Fibroblast of lung (primary cell): ENCODE measurements around the gene MMP15. TPM values are rescaled to one million over a fixed set of nuclear protein-coding genes. Genes with fewer than 3 reads are reported as not detected.

Experiments used
- DNase-seq, 2 donors: peaks; one replicate each; pipeline versions ENCODE4 v3.0.0 to v3.0.0-alpha.2; 2010; ENCODE audit warnings: low read depth in 2 of 2
- H2AFZ ChIP-seq: 2 replicates; pipeline ENCODE4 v1.5.1; 2012; ENCODE audit warnings: low read length, control low read depth, inconsistent platforms
- H3K27ac ChIP-seq: 2 replicates; pipeline ENCODE4 v1.5.1; 2011; ENCODE audit warnings: low read length, control low read depth; ENCODE audit not compliant: insufficient read depth
- H3K27me3 ChIP-seq: 2 replicates; pipeline ENCODE4 v1.5.1; 2011; ENCODE audit warnings: mild to moderate bottlenecking, low read length; ENCODE audit not compliant: control insufficient read depth, insufficient read depth
- H3K36me3 ChIP-seq: 2 replicates; pipeline ENCODE4 v1.5.1; 2011; ENCODE audit warnings: low read length; ENCODE audit not compliant: control insufficient read depth, insufficient read depth
- H3K4me1 ChIP-seq: 2 replicates; pipeline ENCODE4 v1.5.1; 2011; ENCODE audit warnings: low read length; ENCODE audit not compliant: control insufficient read depth, insufficient read depth; ENCODE audit errors: extremely low read depth
- H3K4me2 ChIP-seq: 2 replicates; pipeline ENCODE4 v1.5.1; 2011; ENCODE audit warnings: low read length, control low read depth; ENCODE audit not compliant: insufficient read depth; ENCODE audit errors: extremely low read depth
- H3K4me3 ChIP-seq, 4 experiments: fragments of 200-600 bp in 1 of 4; sonication (generic) in 1 of 4; replicated peaks in 1 of 4; 2 replicates each; pipeline ENCODE4 v1.5.1; 2011 to 2016; ENCODE audit warnings: low read length in 4 of 4, low read depth in 3 of 4, mild to moderate bottlenecking in 3 of 4, control low read depth in 2 of 4, inconsistent platforms in 1 of 4, mixed read lengths in 1 of 4; ENCODE audit not compliant: insufficient read depth in 1 of 4; ENCODE audit errors: control extremely low read depth in 1 of 4
- H3K79me2 ChIP-seq: 2 replicates; pipeline ENCODE4 v1.5.1; 2012; ENCODE audit warnings: mild to moderate bottlenecking, low read length, inconsistent platforms; ENCODE audit not compliant: control insufficient read depth, insufficient read depth
- H3K9ac ChIP-seq: 2 replicates; pipeline ENCODE4 v1.5.1; 2011; ENCODE audit warnings: mild to moderate bottlenecking, low read length, control low read depth; ENCODE audit not compliant: insufficient read depth
- H3K9me3 ChIP-seq: 2 replicates; pipeline ENCODE4 v1.5.1; 2012; ENCODE audit warnings: low read depth, low read length; ENCODE audit not compliant: control insufficient read depth, insufficient read depth
- H4K20me1 ChIP-seq: 2 replicates; pipeline ENCODE4 v1.5.1; 2011; ENCODE audit warnings: low read length; ENCODE audit not compliant: control insufficient read depth, insufficient read depth; ENCODE audit errors: extremely low read depth
- EZH2 ChIP-seq: IDR thresholded peaks from 2 replicates; pipeline ENCODE4 v1.5.1; 2012; ENCODE audit warnings: low read length, control low read depth, mild to moderate bottlenecking; ENCODE audit errors: missing control alignments
- polyA plus RNA-seq, 2 donors: library from polyadenylated mRNA; depleted of rRNA in 1 of 2; stranded (reverse) in 1 of 2; unstranded in 1 of 2; fragments of >200 nt; gene quantifications; 2 replicates each; pipeline ENCODE4 v1.2.1, GENCODE V29; 2011 to 2012; ENCODE audit warnings: missing spikeins in 1 of 2
- total RNA-seq: library from RNA; depleted of rRNA; stranded (reverse); fragments of >200 nt; gene quantifications from 2 replicates; pipeline ENCODE4 v1.2.1, GENCODE V29; 2014
- TF ChIP-seq, protein P1 (sequence below), 2 donors: IDR thresholded peaks in 1 of 2; conservative IDR thresholded peaks in 1 of 2; 1 replicate in 1 of 2; 2 replicates in 1 of 2; pipeline ENCODE4 v1.5.1; 2011 to 2012; ENCODE audit warnings: low read length in 2 of 2, control low read depth in 1 of 2, inconsistent platforms in 1 of 2, low read depth in 1 of 2, mild to moderate bottlenecking in 1 of 2

Gene MMP15
- total and polyA plus RNA-seq, 2 donors (not counting 1 experiment from before 2014, with no cell fraction given) = 0.74 to 6.4 TPM

- Histone ChIP-seq H3K36me3 (no peaks in the 10 kb centered on the region), H3K27me3 (peaks cover 13% of the 10 kb centered on the region), H3K9ac (no peak overlapping the region), H2AFZ (no peak overlapping the region), H3K27ac (no peak overlapping the region), H3K9me3 (no peaks in the 10 kb centered on the region), H4K20me1 (no peaks in the 10 kb centered on the region), H3K4me3 (peak overlapping the region in 2 of 4 experiments; percentile 39 to 66), H3K4me2 (peak overlapping the region; percentile 32), H3K79me2 (no peaks in the 10 kb centered on the region), H3K4me1 (peaks cover 9% of the 10 kb centered on the region)
- TF ChIP-seq EZH2 = peak; percentile 88
- TF ChIP-seq, protein P1, sequence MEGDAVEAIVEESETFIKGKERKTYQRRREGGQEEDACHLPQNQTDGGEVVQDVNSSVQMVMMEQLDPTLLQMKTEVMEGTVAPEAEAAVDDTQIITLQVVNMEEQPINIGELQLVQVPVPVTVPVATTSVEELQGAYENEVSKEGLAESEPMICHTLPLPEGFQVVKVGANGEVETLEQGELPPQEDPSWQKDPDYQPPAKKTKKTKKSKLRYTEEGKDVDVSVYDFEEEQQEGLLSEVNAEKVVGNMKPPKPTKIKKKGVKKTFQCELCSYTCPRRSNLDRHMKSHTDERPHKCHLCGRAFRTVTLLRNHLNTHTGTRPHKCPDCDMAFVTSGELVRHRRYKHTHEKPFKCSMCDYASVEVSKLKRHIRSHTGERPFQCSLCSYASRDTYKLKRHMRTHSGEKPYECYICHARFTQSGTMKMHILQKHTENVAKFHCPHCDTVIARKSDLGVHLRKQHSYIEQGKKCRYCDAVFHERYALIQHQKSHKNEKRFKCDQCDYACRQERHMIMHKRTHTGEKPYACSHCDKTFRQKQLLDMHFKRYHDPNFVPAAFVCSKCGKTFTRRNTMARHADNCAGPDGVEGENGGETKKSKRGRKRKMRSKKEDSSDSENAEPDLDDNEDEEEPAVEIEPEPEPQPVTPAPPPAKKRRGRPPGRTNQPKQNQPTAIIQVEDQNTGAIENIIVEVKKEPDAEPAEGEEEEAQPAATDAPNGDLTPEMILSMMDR (conservative IDR thresholded peaks at IDR 0.05 in 1 of 2, IDR thresholded peaks at IDR 0.05 in 1 of 2; ENCODE audit: low read depth in 1 of 2, low read length in 2 of 2) = no peak
- DNase-seq = peak; percentile 17 to 25
Measured at GRCh38 chr16:58027161-58027915, 1.8 kb downstream of the MMP15 start.

DNA sequence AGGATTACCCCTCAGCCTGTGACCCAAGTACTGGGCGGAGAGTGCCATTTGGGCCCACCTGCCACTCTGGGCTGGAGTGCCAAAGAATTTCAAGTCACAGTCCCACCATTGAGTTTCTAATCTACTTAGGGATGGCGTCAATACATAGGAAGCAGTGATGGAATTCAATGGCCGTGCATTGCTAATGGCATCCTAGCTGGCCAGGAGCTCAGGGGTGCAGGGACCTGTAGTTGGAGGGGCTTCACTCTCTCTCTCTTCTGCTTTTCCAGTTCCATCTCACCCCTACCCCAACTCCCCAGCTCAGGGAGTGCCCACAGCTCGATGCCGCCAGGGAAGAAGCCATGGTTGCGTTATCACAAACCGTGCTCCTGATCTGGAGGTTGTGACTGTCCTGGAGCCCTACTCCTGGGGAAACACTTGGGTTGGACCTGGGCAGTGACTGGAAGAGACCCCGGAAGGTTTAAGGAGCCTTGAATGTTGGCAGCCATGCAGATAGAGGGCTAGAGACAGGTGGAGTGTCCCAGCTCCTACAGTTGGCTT, 2.4 kb downstream of the MMP15 start:
- H3K4me2 ChIP-seq = no peak overlapping the region
- no peaks in the 10 kb centered on the region for H3K9me3 ChIP-seq
- TF ChIP-seq, protein P1 (conservative IDR thresholded peaks at IDR 0.05 in 1 of 2, IDR thresholded peaks at IDR 0.05 in 1 of 2; ENCODE audit: low read depth in 1 of 2, low read length in 2 of 2) = no peak
- no peak for TF ChIP-seq EZH2
- no peaks in the 10 kb centered on the region for H3K36me3 ChIP-seq
- DNase-seq = no peak
- H3K27me3 ChIP-seq = peaks cover 13% of the 10 kb centered on the region
- no peak overlapping the region for H3K4me3 ChIP-seq
- no peak overlapping the region for H2AFZ ChIP-seq
- H4K20me1 ChIP-seq = no peaks in the 10 kb centered on the region
- H3K9ac ChIP-seq = no peak overlapping the region
- H3K27ac ChIP-seq = no peak overlapping the region
- peaks cover 2% of the 10 kb centered on the region for H3K4me1 ChIP-seq
- H3K79me2 ChIP-seq = no peaks in the 10 kb centered on the region

DNA sequence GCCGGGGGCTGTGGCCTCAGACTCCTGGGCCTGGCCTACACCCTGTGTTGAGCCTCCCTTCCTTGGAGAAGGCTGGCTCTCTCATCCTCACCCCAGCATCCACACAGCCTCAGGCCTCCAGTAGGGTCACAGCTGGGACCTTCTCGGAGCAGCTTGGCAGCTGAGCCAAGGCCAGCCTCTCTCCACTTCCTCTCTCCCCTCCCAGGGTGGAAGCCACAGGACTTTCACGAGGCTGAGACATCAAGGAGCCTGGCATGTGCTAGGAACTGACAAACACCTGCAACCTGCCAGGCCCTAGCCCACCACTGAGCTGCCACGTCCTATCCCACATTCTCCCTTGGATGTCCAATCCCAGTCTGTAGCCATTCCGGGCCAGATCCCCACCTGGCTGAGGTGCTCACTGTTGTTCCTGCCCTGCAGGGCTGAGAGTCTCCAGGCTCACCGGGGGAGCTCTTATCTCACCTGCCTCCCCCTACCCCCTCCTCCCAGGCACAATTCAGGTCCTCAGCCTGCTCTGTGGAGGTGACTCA, 3.1 kb downstream of the MMP15 start:
- no peak overlapping the region for H3K9ac ChIP-seq
- H3K9me3 ChIP-seq = no peaks in the 10 kb centered on the region
- H3K4me2 ChIP-seq = no peak overlapping the region
- H2AFZ ChIP-seq = no peak overlapping the region
- H3K36me3 ChIP-seq = no peaks in the 10 kb centered on the region
- no peaks in the 10 kb centered on the region for H3K79me2 ChIP-seq
- H3K4me1 ChIP-seq = no peaks in the 10 kb centered on the region
- H3K27ac ChIP-seq = no peak overlapping the region
- no peaks in the 10 kb centered on the region for H4K20me1 ChIP-seq
- H3K27me3 ChIP-seq = peaks cover 13% of the 10 kb centered on the region
- DNase-seq = no peak
- H3K4me3 ChIP-seq = no peak overlapping the region
- TF ChIP-seq EZH2 = no peak
- TF ChIP-seq, protein P1 (conservative IDR thresholded peaks at IDR 0.05 in 1 of 2, IDR thresholded peaks at IDR 0.05 in 1 of 2; ENCODE audit: low read depth in 1 of 2, low read length in 2 of 2) = no peak
